B cell (primary cell): ENCODE results near the gene LRRC32. TPM values are rescaled to one million over a fixed set of nuclear protein-coding genes. Genes with fewer than 3 reads are reported as not detected.

Experiments
- ATAC-seq: fragments of 200-7000 bp; cut with Tn5 transposase; one replicate; pipeline ENCODE4 v1.10.0; 2021; ENCODE audit warnings: low read depth, mild to moderate bottlenecking, moderate number of reproducible peaks, moderate library complexity
- CTCF ChIA-PET: fragments of 350-600 bp; sonication (Branson Sonifier 250); formaldehyde crosslinking; loops from one replicate; lab custom pipeline; 2021; ENCODE audit warnings: antibody characterized with exemption, inconsistent platforms; lab: Charles Lee
- POLR2A ChIA-PET: fragments of 350-600 bp; sonication (Branson Sonifier 250); formaldehyde crosslinking; loops from one replicate; lab custom pipeline; 2021; ENCODE audit warnings: antibody characterized with exemption; lab: Charles Lee
- DNase-seq: peaks from one replicate; pipeline ENCODE4 v3.0.0; 2013
- H2AFZ ChIP-seq: 2 replicates; pipeline ENCODE4 v1.6.1; 2012; ENCODE audit warnings: mild to moderate bottlenecking, low read depth, low read length; ENCODE audit not compliant: insufficient read depth, poor library complexity, severe bottlenecking
- H3K27ac ChIP-seq, 2 donors: 1 replicate in 1 of 2; 2 replicates in 1 of 2; pipeline ENCODE4 v1.5.1; 2012 to 2013; ENCODE audit warnings: low read length in 2 of 2, mild to moderate bottlenecking in 2 of 2, moderate library complexity in 1 of 2
- H3K27me3 ChIP-seq, 4 experiments: fragments of 200-600 bp in 1 of 4; sonication (generic) in 1 of 4; replicated peaks in 1 of 4; 1 replicate in 2 of 4; 2 replicates in 2 of 4; pipeline versions ENCODE4 v1.6.1 to v1.7.0; 2013 to 2016; ENCODE audit warnings: low read length in 3 of 4, mild to moderate bottlenecking in 2 of 4, mixed read lengths in 1 of 4, moderate library complexity in 1 of 4; ENCODE audit not compliant: insufficient read depth in 4 of 4, control insufficient read depth in 3 of 4; ENCODE audit errors: control extremely low read depth in 1 of 4
- H3K36me3 ChIP-seq, 2 experiments: replicated peaks in 1 of 2; 1 replicate in 1 of 2; 2 replicates in 1 of 2; pipeline versions ENCODE4 v1.6.1 to v1.7.1; 2013; ENCODE audit warnings: low read length in 1 of 2; ENCODE audit not compliant: insufficient read depth in 2 of 2, control insufficient read depth in 1 of 2; ENCODE audit errors: control extremely low read depth in 1 of 2, extremely low read depth in 1 of 2
- H3K4me1 ChIP-seq, 2 donors: fragments of 200-600 bp in 1 of 2; sonication (generic) in 1 of 2; 1 replicate in 1 of 2; 2 replicates in 1 of 2; pipeline versions ENCODE4 v1.5.1 to v1.6.1; 2013 to 2017; ENCODE audit warnings: low read length in 2 of 2; ENCODE audit not compliant: control insufficient read depth in 2 of 2, insufficient read depth in 2 of 2
- H3K4me2 ChIP-seq: replicated peaks from 2 replicates; pipeline ENCODE3; 2012; ENCODE audit warnings: mild to moderate bottlenecking, low read depth, low read length; ENCODE audit not compliant: poor library complexity, severe bottlenecking
- H3K4me3 ChIP-seq, 5 experiments: fragments of 200-600 bp in 1 of 5; sonication (generic) in 1 of 5; 1 replicate in 3 of 5; 2 replicates in 2 of 5; pipeline versions ENCODE4 v1.5.1 to v1.7.0; 2011 to 2016; ENCODE audit warnings: low read length in 4 of 5, mild to moderate bottlenecking in 4 of 5, low read depth in 2 of 5, control low read depth in 1 of 5, moderate library complexity in 1 of 5; ENCODE audit not compliant: insufficient read depth in 1 of 5; ENCODE audit errors: control extremely low read depth in 1 of 5, extremely low read depth in 1 of 5
- H3K79me2 ChIP-seq: fragments of 200-600 bp; sonication (generic); one replicate; pipeline ENCODE4 v1.6.0; 2016; ENCODE audit warnings: low read length; ENCODE audit not compliant: control insufficient read depth, insufficient read depth
- H3K9ac ChIP-seq: fragments of 200-600 bp; sonication (generic); 2 replicates; pipeline ENCODE4 v1.6.1; 2017; ENCODE audit warnings: mild to moderate bottlenecking, low read length, moderate library complexity
- H3K9me3 ChIP-seq, 3 donors: one replicate each; pipeline versions ENCODE4 v1.6.1 to v1.7.1; 2013; ENCODE audit warnings: low read length in 2 of 3; ENCODE audit not compliant: control insufficient read depth in 2 of 3, insufficient read depth in 1 of 3; ENCODE audit errors: control extremely low read depth in 1 of 3
- H4K20me1 ChIP-seq: 2 replicates; pipeline ENCODE4 v1.6.0; 2012; ENCODE audit warnings: mild to moderate bottlenecking, low read length; ENCODE audit not compliant: insufficient read depth, control insufficient read depth, poor library complexity, severe bottlenecking
- H3K27ac Mint-ChIP-seq: one replicate; pipeline ENCODE4 v1.8.0; 2021; ENCODE audit warnings: mixed read lengths
- H3K27me3 Mint-ChIP-seq: one replicate; pipeline ENCODE4 v1.8.0; 2021; ENCODE audit warnings: mixed read lengths
- H3K4me1 Mint-ChIP-seq: one replicate; pipeline ENCODE4 v1.8.0; 2021; ENCODE audit warnings: mixed read lengths
- H3K4me3 Mint-ChIP-seq: one replicate; pipeline ENCODE4 v1.8.0; 2021; ENCODE audit warnings: mixed read lengths
- H3K9me3 Mint-ChIP-seq: one replicate; pipeline ENCODE4 v1.8.0; 2022; ENCODE audit warnings: mixed read lengths; ENCODE audit not compliant: insufficient read depth
- CTCF ChIP-seq: fragments of 200-600 bp; IDR thresholded peaks from one replicate; pipeline ENCODE4 v1.8.0; 2022; ENCODE audit warnings: antibody characterized with exemption, mild to moderate bottlenecking
- EZH2 ChIP-seq: IDR thresholded peaks from 2 replicates; pipeline ENCODE4 v1.6.1; 2012; ENCODE audit warnings: borderline replicate concordance, low read depth, mild to moderate bottlenecking, moderate library complexity, low read length; ENCODE audit not compliant: insufficient read depth, poor library complexity, severe bottlenecking
- WGBS: methylation state at CpG from one replicate; pipeline ENCODE4 v1.1.5; 2013; ENCODE audit warnings: missing lambda C conversion rate; ENCODE audit not compliant: insufficient coverage; 5-methylcytosine and 5-hydroxymethylcytosine counted together
- intact Hi-C: fragments of 100-400 bp; cut with micrococcal nuclease; formaldehyde crosslinking; loops from one replicate; pipeline ENCODE4 v1.10.0; 2022
- polyA plus RNA-seq: library from polyadenylated mRNA; depleted of rRNA; stranded (reverse); fragments of >200 nt; gene quantifications from 2 replicates; pipeline ENCODE4 v1.2.3, GENCODE V29; 2012
- total RNA-seq, 2 donors: library from RNA; stranded (reverse); fragments of 120-200 nt in 1 of 2; gene quantifications; 1 replicate in 1 of 2; 2 replicates in 1 of 2; pipeline versions ENCODE4 v1.2.3 to v1.2.4, GENCODE V29; 2013 to 2022

LRRC32 gene
- total and polyA plus RNA-seq, 2 donors (not counting 1 experiment from before 2014, with no cell fraction given) = 0.60 to 1.4 TPM

- 32% methylated on average over 22 of the region's 22 CpGs for WGBS
- CTCF ChIA-PET = interaction anchor here (0.6 to 14.3 kb wide), 25 partner anchors 8 to 261 kb away, joined by 3 to 224 read pairs (median 4); no protein-coding TSS in a partner anchor
- ATAC-seq = peak; percentile 80
Measured at GRCh38 chr11:76680518-76681425, 10.2 kb upstream of the LRRC32 start.

More at GRCh38 chr11:76680518-76681425, 10.2 kb upstream of the LRRC32 start:
- TF ChIP-seq EZH2 = no peak
- peak; percentile 93 for TF ChIP-seq CTCF
- no peaks in the 10 kb centered on the region for H3K9me3 Mint-ChIP-seq
- Histone ChIP-seq H3K9ac (no peak overlapping the region), H4K20me1 (no peaks in the 10 kb centered on the region), H3K4me3 (no peak overlapping the region), H3K4me1 (peaks cover 28 to 29% of the 10 kb centered on the region in 2 donors), H3K27me3 (peaks cover 0 to 70% (median 20%) of the 10 kb centered on the region in 4 experiments), H3K27ac (no peak overlapping the region), H2AFZ (no peak overlapping the region), H3K4me2 (peak overlapping the region; percentile 57), H3K36me3 (no peaks in the 10 kb centered on the region), H3K79me2 (no peaks in the 10 kb centered on the region), H3K9me3 (peaks cover 0 to 12% (median 0%) of the 10 kb centered on the region in 3 donors)
- intact Hi-C loops = loop anchor here (1.0 kb wide), 4 partner anchors 69 to 235 kb away; partner anchors contain the start of gene EMSY
- POLR2A ChIA-PET = no interaction called here
- peaks cover 72% of the 10 kb centered on the region for H3K27me3 Mint-ChIP-seq
- DNase-seq = peak; percentile 85
- H3K4me1 Mint-ChIP-seq = peaks cover 43% of the 10 kb centered on the region
- no peak overlapping the region for H3K4me3 Mint-ChIP-seq
- H3K27ac Mint-ChIP-seq = no peak overlapping the region
